ENCODE data around the gene ULK1.
A peak's percentile ranks its signal among the peaks of the same experiment; 100 is the strongest.

GRCh38 chr12:131923260-131923659, 28.8 kb downstream of the ULK1 start:
- TF ChIP-seq CTCF (IDR thresholded peaks at IDR 0.05) (no peak), SIN3A (IDR thresholded peaks at IDR 0.05; ENCODE audit: borderline replicate concordance, insufficient read depth, low read depth, low read length) (0 out of 2 replicates have a peak, but pooled peaks have one; percentile 26), REST (IDR thresholded peaks at IDR 0.05; ENCODE audit: insufficient read depth in 1 of 2, low read depth in 2 of 2, low read length in 1 of 2) (no peak)

Measured in Panc1 (cell line).